ENCODE results near the gene PTPRN2.
"Not testable (repeated sequence)": the region's sequence is repeated elsewhere in the genome, so short reads cannot be mapped to it uniquely, and the experiment has no call there.

Gene PTPRN2

DNA sequence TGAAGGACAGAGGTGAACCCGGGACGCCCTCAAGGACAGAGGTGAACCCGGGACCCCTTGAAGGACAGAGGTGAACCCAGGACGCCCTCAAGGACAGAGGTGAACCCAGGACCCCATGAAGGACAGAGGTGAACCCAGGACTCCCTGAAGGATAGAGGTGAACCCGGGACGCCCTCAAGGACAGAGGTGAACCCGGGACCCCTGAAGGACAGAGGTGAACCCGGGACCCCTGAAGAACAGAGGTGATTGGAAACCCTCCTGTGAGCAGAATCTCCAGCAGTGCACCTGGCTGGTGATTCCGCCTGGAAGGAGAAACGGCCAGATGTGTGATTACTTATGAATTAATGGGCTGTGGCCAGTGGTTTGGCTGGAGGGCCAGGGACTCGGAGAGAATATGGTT, 272.3 kb downstream of the PTPRN2 start:
- in situ Hi-C loops (cut with MboI; ENCODE audit: low sequenced_read_pairs), result no loop called here

DNA sequence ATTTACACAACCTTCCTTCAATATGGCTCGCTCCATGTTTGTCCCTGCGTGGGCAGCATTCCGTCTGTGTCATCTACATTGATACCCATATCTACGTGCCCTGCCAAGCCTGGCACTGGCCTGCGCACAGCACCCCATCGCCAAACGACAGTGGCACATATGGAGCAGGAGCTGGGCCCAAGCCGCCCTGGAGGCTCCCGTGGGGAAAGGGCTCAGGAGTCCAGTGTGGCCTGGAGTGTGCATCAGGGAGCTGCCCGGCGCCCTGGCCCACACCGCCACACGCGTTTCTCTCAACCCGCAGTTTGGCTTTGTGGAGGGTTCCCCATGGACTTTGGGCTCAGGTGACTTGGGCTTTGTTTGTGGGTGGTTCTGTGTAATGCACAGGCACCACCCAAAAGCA, 273.2 kb downstream of the PTPRN2 start:
- in situ Hi-C loops (cut with MboI; ENCODE audit: low sequenced_read_pairs), result no loop called here

GRCh38 chr7:158313931-158314330, 273.7 kb downstream of the PTPRN2 start:
- in situ Hi-C loops (cut with MboI; ENCODE audit: low sequenced_read_pairs), result no loop called here

- in situ Hi-C loops (cut with MboI; ENCODE audit: low sequenced_read_pairs), result no loop called here
Measured at GRCh38 chr7:158312789-158313188, 274.8 kb downstream of the PTPRN2 start.

DNA sequence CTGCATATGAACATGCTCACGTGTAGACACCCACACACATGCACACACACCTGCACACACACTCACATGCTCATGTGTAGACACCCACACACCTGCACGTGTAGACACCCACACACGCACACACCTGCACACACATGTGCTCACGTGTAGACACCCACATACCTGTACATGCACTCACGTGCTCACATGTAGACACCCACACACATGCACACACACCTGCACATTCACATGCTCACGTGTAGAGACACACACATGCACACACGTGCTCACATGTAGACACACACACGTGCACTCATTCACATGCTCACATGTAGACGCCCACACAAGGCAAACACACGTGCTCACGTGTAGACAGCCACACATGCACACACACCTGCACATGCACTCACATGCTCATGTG, 275.8 kb downstream of the PTPRN2 start:
- in situ Hi-C loops (cut with MboI; ENCODE audit: low sequenced_read_pairs), result no loop called here

GRCh38 chr7:158310924-158311666, 276.5 kb downstream of the PTPRN2 start:
- in situ Hi-C loops (cut with MboI; ENCODE audit: low sequenced_read_pairs), result no loop called here

DNA sequence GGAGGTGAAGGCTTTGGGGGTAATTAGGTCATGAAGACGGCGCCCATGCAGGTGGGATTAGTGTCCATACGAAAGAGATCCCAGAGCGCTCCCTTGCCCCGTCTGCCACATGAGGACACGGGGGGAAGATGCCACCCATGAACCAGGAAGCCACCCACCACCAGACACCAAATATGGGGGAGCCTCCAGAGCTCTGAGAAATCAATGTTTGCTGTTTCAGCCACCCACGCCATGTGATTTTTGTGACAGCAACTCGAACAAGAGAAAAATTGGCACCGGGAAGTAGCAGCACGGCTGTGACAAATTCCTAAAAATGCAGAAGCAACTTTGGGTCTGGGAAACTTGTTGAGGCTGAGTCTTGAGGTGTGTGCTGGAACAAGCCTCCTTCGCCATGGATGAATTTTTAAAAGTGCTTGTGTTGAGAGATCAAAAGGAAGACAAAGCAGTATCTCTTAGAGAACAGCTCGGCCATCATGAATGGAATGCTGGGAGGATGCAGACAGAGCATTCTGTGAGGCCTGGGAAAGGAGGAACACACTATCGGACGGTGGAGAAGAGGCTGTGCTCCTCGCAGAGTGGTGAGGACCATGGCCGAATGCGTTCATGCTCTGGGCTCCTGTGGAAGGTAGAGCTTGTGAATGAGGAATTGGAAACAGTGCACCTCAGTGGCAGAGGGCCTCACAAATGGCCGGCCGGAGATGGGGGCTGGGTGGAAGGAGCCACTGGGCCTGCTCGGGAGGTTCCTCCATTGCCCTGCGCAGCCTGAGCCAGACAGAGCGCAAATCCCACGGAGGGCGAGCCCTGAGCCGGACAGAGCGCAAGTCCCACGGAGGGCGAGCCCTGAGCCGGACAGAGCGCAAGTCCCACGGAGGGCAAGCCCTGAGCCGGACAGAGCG, 277.5 kb downstream of the PTPRN2 start:
- in situ Hi-C loops (cut with MboI; ENCODE audit: low sequenced_read_pairs), result no loop called here

DNA sequence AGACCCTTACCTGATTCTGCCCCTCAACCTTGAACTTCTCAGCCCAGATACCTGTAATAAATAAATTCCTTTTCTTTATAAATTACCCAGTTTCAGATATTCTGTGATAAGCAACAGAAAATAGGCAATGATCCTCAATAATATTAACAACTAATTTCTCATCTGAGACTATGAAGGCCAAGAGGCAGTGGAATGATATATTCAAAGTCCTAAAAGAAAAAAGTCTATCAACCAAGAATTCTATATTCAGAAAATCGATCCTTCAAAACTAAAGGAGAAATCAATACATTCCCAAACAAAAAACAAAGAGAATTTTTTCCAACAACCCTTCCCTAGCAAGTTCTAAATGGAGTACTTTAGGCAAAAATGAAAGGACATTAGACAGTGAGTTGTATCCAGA, 279.6 kb downstream of the PTPRN2 start:
- in situ Hi-C loops (cut with MboI; ENCODE audit: low sequenced_read_pairs), result no loop called here

GRCh38 chr7:158304072-158304471, 283.6 kb downstream of the PTPRN2 start:
- in situ Hi-C loops (cut with MboI; ENCODE audit: low sequenced_read_pairs), result not testable (repeated sequence)

GRCh38 chr7:158303121-158303520, 284.5 kb downstream of the PTPRN2 start:
- in situ Hi-C loops (cut with MboI; ENCODE audit: low sequenced_read_pairs), result no loop called here

- in situ Hi-C loops (cut with MboI; ENCODE audit: low sequenced_read_pairs), result no loop called here
Measured at GRCh38 chr7:158302274-158303070, 285.2 kb downstream of the PTPRN2 start.

DNA sequence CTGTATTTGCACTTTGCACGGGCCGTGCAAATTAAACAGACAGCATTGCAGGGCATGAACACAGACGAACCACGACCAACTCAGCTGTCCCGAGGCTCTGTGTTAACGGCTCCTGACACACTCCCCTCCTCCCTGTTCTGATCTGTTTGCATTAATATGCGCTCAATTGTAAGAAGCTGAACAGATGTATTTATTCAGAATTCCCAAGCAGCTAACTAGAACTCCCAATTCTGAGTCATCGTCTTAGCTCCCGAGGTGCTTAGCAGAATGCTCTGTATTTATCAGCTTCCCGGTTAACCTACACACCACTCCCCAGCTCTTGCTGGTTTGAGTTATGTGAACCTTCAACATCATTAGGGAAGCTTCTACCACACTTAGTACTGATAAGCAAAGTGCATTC, 286.4 kb downstream of the PTPRN2 start:
- in situ Hi-C loops (cut with MboI; ENCODE audit: low sequenced_read_pairs), result no loop called here

- in situ Hi-C loops (cut with MboI; ENCODE audit: low sequenced_read_pairs), result no loop called here
Measured at GRCh38 chr7:158300427-158300826, 287.2 kb downstream of the PTPRN2 start.

- in situ Hi-C loops (cut with MboI; ENCODE audit: low sequenced_read_pairs), result no loop called here
Measured at GRCh38 chr7:158299607-158300006, 288.0 kb downstream of the PTPRN2 start.

GRCh38 chr7:158296798-158297104, 290.9 kb downstream of the PTPRN2 start:
- in situ Hi-C loops (cut with MboI; ENCODE audit: low sequenced_read_pairs), result no loop called here

DNA sequence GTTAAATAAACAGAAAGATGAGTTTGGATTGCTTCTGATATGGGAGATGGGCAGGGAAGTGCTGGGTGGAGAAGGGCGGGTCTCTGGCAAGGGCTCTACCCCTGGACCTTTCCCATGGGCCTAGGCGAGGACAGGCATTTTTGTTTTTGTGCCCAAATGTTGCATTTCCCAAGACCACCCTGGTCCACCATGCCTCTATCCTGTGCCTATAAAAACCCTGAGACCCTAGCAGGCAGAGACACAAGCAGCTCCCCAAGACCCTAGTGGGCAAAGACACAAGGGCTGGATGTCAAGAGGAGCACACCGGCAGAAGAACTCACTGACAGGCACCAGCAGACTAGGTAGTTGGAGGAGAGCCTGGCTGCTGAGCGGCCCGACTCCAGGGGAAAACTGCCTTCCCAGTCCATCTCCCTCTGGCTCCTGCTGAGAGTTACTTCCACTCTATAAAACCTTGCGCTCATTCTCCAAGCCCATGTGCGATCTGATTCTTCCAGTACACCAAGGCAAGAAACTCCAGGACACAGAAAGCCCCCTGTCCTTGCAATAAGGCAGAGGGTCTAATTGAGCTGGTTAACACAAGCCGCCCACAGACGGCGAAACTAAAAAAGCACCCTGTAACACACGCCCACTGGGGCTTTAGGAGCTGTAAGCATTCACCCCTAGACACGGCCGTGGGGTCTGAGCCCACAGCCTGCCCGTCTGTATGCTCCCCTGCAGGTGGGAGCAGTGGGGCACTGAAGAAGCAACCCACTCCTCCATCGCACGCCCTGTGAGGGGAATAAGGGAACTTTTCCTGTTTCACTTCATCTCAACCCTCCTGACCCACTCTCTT, 291.4 kb downstream of the PTPRN2 start:
- in situ Hi-C loops (cut with MboI; ENCODE audit: low sequenced_read_pairs), result no loop called here

- in situ Hi-C loops (cut with MboI; ENCODE audit: low sequenced_read_pairs), result not testable (repeated sequence)
Measured at GRCh38 chr7:158294468-158295215, 293.0 kb downstream of the PTPRN2 start.

GRCh38 chr7:158292948-158293347, 294.7 kb downstream of the PTPRN2 start:
- in situ Hi-C loops (cut with MboI; ENCODE audit: low sequenced_read_pairs), result no loop called here

DNA sequence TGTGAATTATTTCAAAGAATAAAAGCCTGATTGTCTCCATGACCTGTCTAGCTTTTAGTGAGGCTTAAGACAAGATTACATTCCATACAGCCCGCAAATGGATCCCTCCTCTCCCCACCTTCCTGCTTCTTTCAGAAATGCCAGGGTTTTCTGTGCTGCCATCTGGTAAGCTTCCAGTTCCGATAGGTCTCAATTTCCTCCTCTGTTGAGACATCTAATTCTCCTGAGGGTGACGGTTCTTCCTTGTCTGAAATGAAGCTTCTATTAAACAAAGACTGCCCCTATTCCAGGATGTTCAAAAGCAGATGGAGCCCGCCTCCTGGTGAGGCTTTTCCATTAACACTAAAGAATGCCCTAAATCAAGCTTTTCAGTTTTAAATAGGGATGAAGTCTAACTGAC, 295.6 kb downstream of the PTPRN2 start:
- in situ Hi-C loops (cut with MboI; ENCODE audit: low sequenced_read_pairs), result no loop called here

Measured in hTERT RPE-1 (cell line).